HG02678 (cell line): Measurements from ENCODE around the gene CD200R1L.

Experiments
- ATAC-seq: cut with Tn5 transposase; IDR thresholded peaks from one replicate; pipeline ENCODE4 v1.9.1; 2021; ENCODE audit warnings: mild to moderate bottlenecking, moderate library complexity; ENCODE audit not compliant: unreplicated experiment

Gene CD200R1L

DNA sequence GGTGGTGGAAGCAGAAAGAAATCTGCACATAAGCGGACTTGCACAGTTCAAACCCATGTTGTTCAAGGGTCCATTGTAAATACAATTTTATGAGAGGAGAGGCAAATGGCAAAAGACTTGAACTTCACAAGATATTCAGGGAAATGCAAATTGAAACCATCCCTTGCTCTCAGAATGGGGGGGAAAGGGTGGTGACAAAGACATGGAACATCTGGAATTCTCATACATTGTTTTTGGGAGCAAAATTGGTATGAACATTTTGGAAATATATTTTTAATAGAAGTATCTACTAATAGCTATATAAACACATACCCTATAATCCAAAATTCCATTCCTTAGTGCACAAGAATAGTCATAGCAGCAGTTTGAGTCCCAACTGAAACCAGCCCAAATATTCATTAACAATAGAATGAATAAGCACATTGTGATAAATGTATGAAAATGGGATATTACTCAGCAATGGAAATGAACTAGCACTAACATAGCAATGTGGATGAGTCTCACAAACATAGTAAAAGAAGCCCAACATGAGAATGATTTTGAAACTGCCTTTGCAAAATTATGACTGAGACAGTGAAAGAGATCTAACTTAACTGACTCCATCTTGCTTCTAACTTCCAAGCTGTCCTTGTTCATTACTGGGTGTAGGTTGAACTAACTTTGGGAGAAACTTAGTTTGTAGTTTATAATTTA, 77.2 kb downstream of the CD200R1L start:
- ATAC-seq, result no peak

DNA sequence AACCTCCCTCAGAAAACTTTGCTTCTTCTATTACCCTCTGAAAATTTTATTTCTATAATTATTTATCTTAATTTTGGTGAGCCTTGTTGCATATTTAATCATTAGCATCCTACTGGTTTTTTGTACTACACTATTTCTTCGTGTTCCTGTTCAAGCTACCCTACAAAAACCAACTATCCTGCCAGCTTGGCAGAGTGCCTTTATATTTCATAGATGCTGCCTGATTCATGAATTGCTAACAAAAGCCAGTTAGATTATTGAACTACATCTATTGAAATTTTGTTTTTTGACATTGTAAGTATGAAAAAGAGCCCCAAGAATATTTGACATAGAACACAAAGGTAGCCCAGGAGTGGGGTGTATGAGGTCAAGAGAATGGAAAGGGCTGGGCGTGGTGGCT, 78.9 kb downstream of the CD200R1L start:
- ATAC-seq, result no peak

DNA sequence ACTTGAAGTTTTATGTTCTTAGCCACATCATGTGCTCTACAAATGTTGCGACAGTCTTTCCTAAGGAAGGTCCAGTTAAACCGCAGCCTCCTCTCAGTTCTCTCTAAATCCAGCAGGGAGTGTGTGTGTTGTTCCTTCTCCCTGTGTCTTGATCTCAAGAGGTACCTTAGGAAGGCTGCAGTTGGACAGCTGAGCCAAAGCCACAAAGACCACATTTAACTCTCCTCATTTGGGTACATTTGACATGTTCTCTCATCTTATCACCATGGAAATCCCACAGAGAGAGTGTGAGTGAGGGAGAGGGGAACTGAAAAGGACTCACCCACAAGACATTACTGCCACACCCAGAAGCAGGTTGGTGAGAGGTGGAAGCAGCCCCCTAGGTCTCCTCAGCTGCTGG, 79.5 kb downstream of the CD200R1L start:
- no peak for ATAC-seq
